ENCODE measurements around the gene HK1.

HK1 gene

GRCh38 chr10:69407621-69408301 lies 129.5 kb downstream of the HK1 start:
- Histone ChIP-seq H4K12ac (ENCODE audit: low read depth, low read length) (no peak overlapping the region), H2AK5ac (ENCODE audit: low read length) (no peak overlapping the region), H3K18ac (ENCODE audit: low read length) (no peak overlapping the region), H3K4me1 (ENCODE audit: control insufficient read depth in 1 of 2, insufficient read depth in 2 of 2, low read length in 2 of 2) (peaks cover 14 to 22% of the 10 kb centered on the region in 2 experiments), H3K14ac (ENCODE audit: low read length) (no peak overlapping the region), H3K9me3 (ENCODE audit: insufficient read depth, low read depth, low read length) (no peaks in the 10 kb centered on the region), H3K79me2 (ENCODE audit: control insufficient read depth, insufficient read depth, low read length, poor library complexity) (no peaks in the 10 kb centered on the region), H4K8ac (ENCODE audit: low read depth, low read length) (no peak overlapping the region), H3K23ac (ENCODE audit: low read length) (no peak overlapping the region), H2AFZ (ENCODE audit: insufficient read depth, low read length, poor library complexity) (no peak overlapping the region), H3K79me1 (ENCODE audit: low read length) (peaks cover 11% of the 10 kb centered on the region), H3K36me3 (ENCODE audit: control insufficient read depth in 1 of 2, insufficient read depth in 2 of 2, low read length in 2 of 2) (peaks cover 3 to 10% of the 10 kb centered on the region in 2 experiments), H3K27ac (ENCODE audit: low read depth, low read length) (no peak overlapping the region), H2BK120ac (ENCODE audit: insufficient read depth, low read length, poor library complexity) (no peak overlapping the region), H3K4me2 (ENCODE audit: low read length) (no peak overlapping the region), H3K9ac (ENCODE audit: low read length) (no peak overlapping the region), H2BK12ac (ENCODE audit: low read length) (no peak overlapping the region), H3K4me3 (ENCODE audit: low read depth, low read length) (no peak overlapping the region), H4K91ac (ENCODE audit: low read depth, low read length) (no peak overlapping the region), H3K4ac (ENCODE audit: low read depth, low read length) (no peak overlapping the region), H3K27me3 (ENCODE audit: insufficient read depth, low read length) (no peaks in the 10 kb centered on the region), H2BK5ac (ENCODE audit: low read depth, low read length, poor library complexity) (no peak overlapping the region)
- no peak for DNase-seq
- no CpG with 5 or more reads among the region's 14 CpGs for WGBS (ENCODE audit: extremely low coverage, insufficient coverage, insufficient read length)

- no peaks in the 10 kb centered on the region for H3K27me3 ChIP-seq (ENCODE audit: insufficient read depth, low read length)
- H2AK5ac ChIP-seq (ENCODE audit: low read length) = no peak overlapping the region
- H3K36me3 ChIP-seq (ENCODE audit: control insufficient read depth in 1 of 2, insufficient read depth in 2 of 2, low read length in 2 of 2) = peaks cover 0 to 5% of the 10 kb centered on the region in 2 experiments
- peak overlapping the region; percentile 69 for H4K8ac ChIP-seq (ENCODE audit: low read depth, low read length)
- no peak overlapping the region for H3K23ac ChIP-seq (ENCODE audit: low read length)
- H3K4ac ChIP-seq (ENCODE audit: low read depth, low read length) = no peak overlapping the region
- H3K18ac ChIP-seq (ENCODE audit: low read length) = peak overlapping the region; percentile 47
- H4K91ac ChIP-seq (ENCODE audit: low read depth, low read length) = peak overlapping the region; percentile 63
- H3K27ac ChIP-seq (ENCODE audit: low read depth, low read length) = no peak overlapping the region
- peak overlapping the region; percentile 76 for H4K12ac ChIP-seq (ENCODE audit: low read depth, low read length)
- H2BK5ac ChIP-seq (ENCODE audit: low read depth, low read length, poor library complexity) = no peak overlapping the region
- H2AFZ ChIP-seq (ENCODE audit: insufficient read depth, low read length, poor library complexity) = peak overlapping the region; percentile 38
- H3K4me3 ChIP-seq (ENCODE audit: low read depth, low read length) = no peak overlapping the region
- no peak overlapping the region for H3K9ac ChIP-seq (ENCODE audit: low read length)
- H3K79me1 ChIP-seq (ENCODE audit: low read length) = peaks cover 11% of the 10 kb centered on the region
- H3K4me1 ChIP-seq (ENCODE audit: control insufficient read depth in 1 of 2, insufficient read depth in 2 of 2, low read length in 2 of 2) = peaks cover 14 to 22% of the 10 kb centered on the region in 2 experiments
- no peaks in the 10 kb centered on the region for H3K79me2 ChIP-seq (ENCODE audit: control insufficient read depth, insufficient read depth, low read length, poor library complexity)
- H3K9me3 ChIP-seq (ENCODE audit: insufficient read depth, low read depth, low read length) = no peaks in the 10 kb centered on the region
- no peak overlapping the region for H2BK12ac ChIP-seq (ENCODE audit: low read length)
- WGBS (ENCODE audit: extremely low coverage, insufficient coverage, insufficient read length) = no CpG with 5 or more reads among the region's 64 CpGs
- peak overlapping the region; percentile 50 for H3K4me2 ChIP-seq (ENCODE audit: low read length)
- H2BK120ac ChIP-seq (ENCODE audit: insufficient read depth, low read length, poor library complexity) = peak overlapping the region; percentile 48
- peak; percentile 85 to 97 for DNase-seq
- H3K14ac ChIP-seq (ENCODE audit: low read length) = peak overlapping the region; percentile 25
Observed at GRCh38 chr10:69408318-69409175, 130.3 kb downstream of the HK1 start.

GRCh38 chr10:69409176-69409495 lies 130.8 kb downstream of the HK1 start:
- Histone ChIP-seq H3K14ac (ENCODE audit: low read length) (peak overlapping the region; percentile 25), H2BK5ac (ENCODE audit: low read depth, low read length, poor library complexity) (no peak overlapping the region), H3K9me3 (ENCODE audit: insufficient read depth, low read depth, low read length) (peaks cover 2% of the 10 kb centered on the region), H3K27me3 (ENCODE audit: insufficient read depth, low read length) (no peaks in the 10 kb centered on the region), H4K8ac (ENCODE audit: low read depth, low read length) (peak overlapping the region; percentile 69), H3K79me2 (ENCODE audit: control insufficient read depth, insufficient read depth, low read length, poor library complexity) (no peaks in the 10 kb centered on the region), H3K27ac (ENCODE audit: low read depth, low read length) (no peak overlapping the region), H3K4ac (ENCODE audit: low read depth, low read length) (no peak overlapping the region), H3K4me3 (ENCODE audit: low read depth, low read length) (no peak overlapping the region), H4K12ac (ENCODE audit: low read depth, low read length) (peak overlapping the region; percentile 76), H3K18ac (ENCODE audit: low read length) (no peak overlapping the region), H2BK120ac (ENCODE audit: insufficient read depth, low read length, poor library complexity) (peak overlapping the region; percentile 48), H3K4me1 (ENCODE audit: control insufficient read depth in 1 of 2, insufficient read depth in 2 of 2, low read length in 2 of 2) (peaks cover 14 to 22% of the 10 kb centered on the region in 2 experiments), H3K23ac (ENCODE audit: low read length) (no peak overlapping the region), H2AK5ac (ENCODE audit: low read length) (no peak overlapping the region), H4K91ac (ENCODE audit: low read depth, low read length) (peak overlapping the region; percentile 63), H3K4me2 (ENCODE audit: low read length) (peak overlapping the region; percentile 50), H3K9ac (ENCODE audit: low read length) (no peak overlapping the region), H3K36me3 (ENCODE audit: control insufficient read depth in 1 of 2, insufficient read depth in 2 of 2, low read length in 2 of 2) (peaks cover 0 to 5% of the 10 kb centered on the region in 2 experiments), H2AFZ (ENCODE audit: insufficient read depth, low read length, poor library complexity) (peak overlapping the region; percentile 38), H3K79me1 (ENCODE audit: low read length) (peaks cover 11% of the 10 kb centered on the region), H2BK12ac (ENCODE audit: low read length) (no peak overlapping the region)
- no peak for DNase-seq
- no CpG with 5 or more reads among the region's 7 CpGs for WGBS (ENCODE audit: extremely low coverage, insufficient coverage, insufficient read length)

GRCh38 chr10:69409968-69410367 lies 131.7 kb downstream of the HK1 start:
- no peak overlapping the region for H2AFZ ChIP-seq (ENCODE audit: insufficient read depth, low read length, poor library complexity)

More at GRCh38 chr10:69409968-69410367, 131.7 kb downstream of the HK1 start:
- DNase-seq = peak in 1 of 2 donors; percentile 27
- peak overlapping the region; percentile 75 for H2AK5ac ChIP-seq (ENCODE audit: low read length)
- no peak overlapping the region for H2BK120ac ChIP-seq (ENCODE audit: insufficient read depth, low read length, poor library complexity)
- H3K27me3 ChIP-seq (ENCODE audit: insufficient read depth, low read length) = no peaks in the 10 kb centered on the region
- H3K79me2 ChIP-seq (ENCODE audit: control insufficient read depth, insufficient read depth, low read length, poor library complexity) = no peaks in the 10 kb centered on the region
- H2BK12ac ChIP-seq (ENCODE audit: low read length) = peak overlapping the region; percentile 42
- H3K79me1 ChIP-seq (ENCODE audit: low read length) = peaks cover 11% of the 10 kb centered on the region
- peaks cover 14 to 22% of the 10 kb centered on the region in 2 experiments for H3K4me1 ChIP-seq (ENCODE audit: control insufficient read depth in 1 of 2, insufficient read depth in 2 of 2, low read length in 2 of 2)
- no peak overlapping the region for H4K8ac ChIP-seq (ENCODE audit: low read depth, low read length)
- H3K4me2 ChIP-seq (ENCODE audit: low read length) = no peak overlapping the region
- peaks cover 0 to 3% of the 10 kb centered on the region in 2 experiments for H3K36me3 ChIP-seq (ENCODE audit: control insufficient read depth in 1 of 2, insufficient read depth in 2 of 2, low read length in 2 of 2)
- no peak overlapping the region for H2BK5ac ChIP-seq (ENCODE audit: low read depth, low read length, poor library complexity)
- no peak overlapping the region for H3K27ac ChIP-seq (ENCODE audit: low read depth, low read length)
- no peak overlapping the region for H3K23ac ChIP-seq (ENCODE audit: low read length)
- H4K91ac ChIP-seq (ENCODE audit: low read depth, low read length) = peak overlapping the region; percentile 58
- WGBS (ENCODE audit: extremely low coverage, insufficient coverage, insufficient read length) = no CpG with 5 or more reads among the region's 6 CpGs
- H4K12ac ChIP-seq (ENCODE audit: low read depth, low read length) = no peak overlapping the region
- H3K18ac ChIP-seq (ENCODE audit: low read length) = no peak overlapping the region
- peaks cover 5% of the 10 kb centered on the region for H3K9me3 ChIP-seq (ENCODE audit: insufficient read depth, low read depth, low read length)
- H3K14ac ChIP-seq (ENCODE audit: low read length) = no peak overlapping the region
- H3K4ac ChIP-seq (ENCODE audit: low read depth, low read length) = no peak overlapping the region
- no peak overlapping the region for H3K4me3 ChIP-seq (ENCODE audit: low read depth, low read length)
- no peak overlapping the region for H3K9ac ChIP-seq (ENCODE audit: low read length)
